Measurements from ENCODE around the gene IGSF6. TPM values are rescaled to one million over a fixed set of nuclear protein-coding genes. Genes with fewer than 3 reads are reported as not detected.

Gene IGSF6
- total and polyA plus RNA-seq, 2 of the 8 experiments (the other 6 are each of a cell fraction or from before 2014, with no cell fraction given): not detected

GRCh38 chr16:21689107-21689506 is 36.7 kb upstream of the IGSF6 start:
- H3K14ac ChIP-seq (ENCODE audit: insufficient read length): no peak overlapping the region
- H3K9me3 ChIP-seq (ENCODE audit: insufficient read depth in 2 of 2, low read depth in 1 of 2, low read length in 1 of 2): peaks cover 0 to 3% of the 10 kb centered on the region in 2 experiments; a peak in 1 of 4 replicates
- H2BK20ac ChIP-seq (ENCODE audit: low read length): no peak overlapping the region
- no peaks in the 10 kb centered on the region for H3K23me2 ChIP-seq (ENCODE audit: low read depth, low read length)
- H3K4me1 ChIP-seq (replicated peaks in 1 of 4; ENCODE audit: control insufficient read depth in 3 of 4, insufficient read depth in 4 of 4, low read length in 3 of 4): no peaks in the 10 kb centered on the region
- H2BK5ac ChIP-seq (ENCODE audit: low read depth, low read length): no peak overlapping the region
- no peak overlapping the region for H2BK12ac ChIP-seq (ENCODE audit: low read depth, low read length)
- H2BK15ac ChIP-seq (ENCODE audit: low read length): no peak overlapping the region
- FAIRE-seq (no peak), DNase-seq (ENCODE audit: low read depth in 1 of 2, low spot score in 2 of 2) (no peak)
- no peak overlapping the region for H2BK120ac ChIP-seq (replicated peaks; ENCODE audit: low read depth, low read length)
- no peak overlapping the region for H3K9ac ChIP-seq (replicated peaks in 1 of 4; ENCODE audit: extremely low read depth in 1 of 4, low read depth in 3 of 4, low read length in 3 of 4)
- no peak overlapping the region for H2AFZ ChIP-seq (ENCODE audit: low read length)
- H3K27ac ChIP-seq (ENCODE audit: low read depth, low read length): no peak overlapping the region
- no peak overlapping the region for H3K4me2 ChIP-seq (ENCODE audit: insufficient read depth in 1 of 2, low read depth in 2 of 2, low read length in 2 of 2)
- no peak for TF ChIP-seq SP2 (IDR thresholded peaks at IDR 0.05; ENCODE audit: low read length)
- no peak for TF ChIP-seq POLR2A (IDR thresholded peaks at IDR 0.05; ENCODE audit: control extremely low read depth in 1 of 2, low read depth in 2 of 2, low read length in 2 of 2)
- TF ChIP-seq GABPA (IDR thresholded peaks at IDR 0.05; ENCODE audit: borderline replicate concordance, insufficient read depth, low read length): no peak
- no peak for TF ChIP-seq TEAD4 (IDR thresholded peaks at IDR 0.05; ENCODE audit: low read depth, low read length)
- no peak for TF ChIP-seq EGR1 (IDR thresholded peaks at IDR 0.05; ENCODE audit: borderline replicate concordance, low read depth, low read length)
- TF ChIP-seq GTF2F1 (IDR thresholded peaks at IDR 0.05; ENCODE audit: borderline replicate concordance, low read depth, low read length): no peak
- TF ChIP-seq CTBP2 (IDR thresholded peaks at IDR 0.05; ENCODE audit: borderline replicate concordance, insufficient read depth, insufficient read length, low read length): no peak
- TF ChIP-seq RBBP5 (IDR thresholded peaks at IDR 0.05; ENCODE audit: borderline replicate concordance, low read depth, low read length): no peak
- no peak for TF ChIP-seq ZNF274 (IDR thresholded peaks at IDR 0.05; ENCODE audit: borderline replicate concordance, extremely low read depth, low read length)
- no peak overlapping the region for H4K8ac ChIP-seq (ENCODE audit: extremely low read depth, insufficient read depth, low read length)
- POLR2A ChIA-PET (ENCODE audit: partially characterized antibody): no interaction called here
- 82% methylated on average over 4 of the region's 4 CpGs; no CpG with 5 or more reads in 1 of the 2 experiments for WGBS, 2 experiments (ENCODE audit: extremely low coverage in 1 of 2, insufficient coverage in 1 of 2, insufficient read length in 1 of 2, insufficient replicate concordance in 2 of 2, low coverage in 1 of 2, low lambda C conversion rate in 2 of 2, missing lambda C conversion rate in 1 of 2)
- no peaks in the 10 kb centered on the region for H3K79me1 ChIP-seq (ENCODE audit: low read depth, low read length)
- H3K18ac ChIP-seq (ENCODE audit: extremely low read depth, low read length): no peak overlapping the region
- H3K56ac ChIP-seq (replicated peaks; ENCODE audit: insufficient read length, low read depth, low read length): no peak overlapping the region
- CTCF ChIA-PET (ENCODE audit: partially characterized antibody): interaction anchor here (0.7 to 2.6 kb wide), 2 partner anchors 9 to 20 kb away, joined by 4 to 16 read pairs; no protein-coding TSS in a partner anchor
- no peak overlapping the region for H3K4ac ChIP-seq (replicated peaks; ENCODE audit: insufficient read length, low read depth, low read length)
- no peak overlapping the region for H4K5ac ChIP-seq (ENCODE audit: insufficient read length, low read depth, low read length)
- no peaks in the 10 kb centered on the region for H3K27me3 ChIP-seq (replicated peaks in 1 of 4; ENCODE audit: control insufficient read depth in 3 of 4, extremely low read depth in 1 of 4, insufficient read depth in 3 of 4, low read length in 3 of 4)
- no peaks in the 10 kb centered on the region for H3K79me2 ChIP-seq (ENCODE audit: control insufficient read depth in 1 of 2, insufficient read depth in 2 of 2, low read length in 2 of 2)
- no peak overlapping the region for H3K4me3 ChIP-seq (ENCODE audit: extremely low read depth in 1 of 4, insufficient read depth in 2 of 4, low read depth in 3 of 4, low read length in 4 of 4)
- H4K20me1 ChIP-seq (replicated peaks in 1 of 2; ENCODE audit: control insufficient read depth in 1 of 2, insufficient read depth in 2 of 2, low read length in 2 of 2): no peaks in the 10 kb centered on the region
- no peak overlapping the region for H4K91ac ChIP-seq (replicated peaks; ENCODE audit: insufficient read length, low read length)
- no peak overlapping the region for H2AK5ac ChIP-seq (ENCODE audit: low read depth, low read length)
- no peaks in the 10 kb centered on the region for H3K36me3 ChIP-seq (ENCODE audit: control insufficient read depth in 2 of 4, insufficient read depth in 4 of 4, low read length in 3 of 4)
- H3K23ac ChIP-seq (ENCODE audit: insufficient read length): no peak overlapping the region
